IPS-NIHi7 (cell line): Measurements from ENCODE around the gene WDR37.
"Not testable (repeated sequence)": the region's sequence is repeated elsewhere in the genome, so short reads cannot be mapped to it uniquely, and the experiment has no call there.

Source experiments
- DNase-seq: peaks from one replicate; pipeline ENCODE4 v3.0.0; 2012; ENCODE audit warnings: mixed read lengths; ENCODE audit errors: extremely low spot score

WDR37 gene

DNA sequence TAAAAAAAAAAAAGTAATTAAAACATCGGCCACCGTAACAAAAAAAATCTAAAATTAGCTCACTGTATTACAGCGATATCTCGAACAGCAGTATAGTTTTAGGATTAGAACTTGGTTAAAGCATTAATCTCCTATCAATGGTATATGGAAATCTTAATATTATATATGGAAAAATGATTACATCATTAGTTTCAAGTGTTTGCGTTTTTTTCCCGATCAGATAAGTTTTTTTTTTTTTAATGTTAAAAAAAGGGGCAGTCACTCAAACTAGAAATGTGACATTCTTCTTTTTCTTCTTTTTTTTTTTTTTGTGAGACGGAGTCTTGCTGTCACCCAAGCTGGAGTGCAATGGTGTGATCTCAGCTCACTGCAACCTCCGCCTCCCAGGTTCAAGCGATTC lies 14.7 kb upstream of the WDR37 start:
- DNase-seq, result no peak

DNA sequence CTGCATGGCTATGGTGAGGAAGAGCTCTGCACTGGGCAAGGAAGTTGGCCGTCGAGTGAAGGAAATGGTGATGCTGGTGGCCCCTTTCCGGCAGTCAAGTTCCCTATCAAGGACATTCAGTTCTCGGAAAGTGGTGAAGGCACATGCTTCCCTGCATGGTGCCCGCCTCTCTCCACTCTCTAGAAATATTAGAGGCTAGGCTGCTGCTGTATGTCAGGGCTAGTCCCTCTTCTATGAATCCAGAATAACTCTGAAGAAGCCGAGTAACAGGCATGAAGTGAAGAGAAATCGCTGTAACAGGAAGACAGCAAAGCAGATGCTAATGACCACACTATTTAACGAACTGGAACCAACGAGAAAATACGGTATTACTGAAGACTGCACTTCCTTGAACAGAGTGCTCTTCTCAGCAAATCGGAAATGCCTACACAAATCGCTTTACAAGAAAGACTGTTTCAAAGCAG lies 12.6 kb upstream of the WDR37 start:
- DNase-seq, result no peak

DNA sequence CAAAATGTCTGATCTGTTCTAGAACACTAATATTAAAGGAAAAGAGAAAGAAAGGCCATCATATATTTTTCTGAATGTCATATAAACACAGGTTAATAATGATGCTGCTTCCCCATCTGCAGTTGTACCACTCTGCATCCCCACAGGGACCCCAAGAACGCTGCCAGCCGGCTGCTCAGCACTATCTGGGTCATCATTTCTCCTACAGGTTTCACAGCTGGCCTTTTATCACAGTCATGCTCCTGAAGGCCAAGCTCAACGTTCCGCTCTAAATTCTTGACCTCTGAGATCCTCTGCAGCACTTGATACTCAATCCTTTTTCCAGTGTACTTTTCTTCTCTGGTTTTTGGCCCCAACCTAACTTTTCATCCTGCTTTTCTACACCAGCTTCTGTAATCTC lies 12.0 kb upstream of the WDR37 start:
- DNase-seq, result no peak

DNA sequence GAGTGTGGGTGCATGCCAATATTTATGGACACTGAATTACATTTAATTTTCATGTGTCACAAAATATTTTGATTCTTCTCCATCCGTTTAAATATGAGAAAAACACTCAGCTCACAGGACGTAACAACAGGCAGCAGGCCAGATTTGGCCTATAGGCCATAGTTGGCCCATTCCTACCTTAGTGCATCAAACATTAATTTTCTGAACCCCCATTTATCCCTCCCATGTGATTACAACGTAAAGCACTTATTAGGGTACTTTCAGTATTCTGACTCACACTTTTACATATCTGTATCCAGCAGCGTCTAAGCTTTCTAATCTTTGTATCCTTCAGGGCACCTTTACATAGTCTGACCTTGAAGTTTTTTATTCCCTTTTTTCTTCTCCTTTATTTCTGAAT lies 11.2 kb upstream of the WDR37 start:
- DNase-seq, result no peak

DNA sequence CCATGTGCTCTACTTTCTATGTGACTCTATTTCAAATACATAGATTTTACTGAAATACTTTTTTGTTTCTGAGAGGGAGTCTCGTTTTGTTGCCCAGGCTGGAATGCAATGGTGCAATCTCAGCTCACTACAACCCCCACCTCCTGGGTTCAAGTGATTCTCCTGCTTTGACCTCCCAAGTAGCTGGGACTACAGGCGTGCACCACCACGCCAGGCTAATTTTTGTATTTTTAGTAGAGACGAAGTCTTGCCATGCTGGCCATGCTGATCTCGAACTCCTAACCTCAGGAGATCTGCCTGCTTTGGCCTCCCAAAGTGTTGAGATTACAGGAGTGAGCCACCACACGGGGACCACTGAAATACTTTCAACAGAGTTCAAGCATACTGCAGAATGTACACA lies 10.8 kb upstream of the WDR37 start:
- DNase-seq, result no peak

DNA sequence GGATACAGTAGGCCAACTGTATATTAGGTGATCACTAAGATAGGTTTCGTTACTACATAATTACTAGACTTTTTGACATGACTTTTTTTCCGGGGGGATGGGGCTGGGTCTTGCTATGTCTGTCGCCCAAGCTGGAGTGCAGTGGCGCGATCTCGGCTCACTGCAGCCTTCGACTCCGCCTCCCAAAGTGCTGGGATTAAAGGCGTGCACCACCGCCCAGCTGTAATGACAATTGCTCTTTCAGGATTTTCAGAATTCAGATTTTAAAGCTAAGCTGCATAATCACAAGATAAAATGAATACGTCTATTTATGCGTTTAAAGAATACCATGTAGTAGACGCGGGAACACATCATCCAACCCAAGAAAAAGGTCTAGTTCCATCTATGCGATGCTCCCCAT lies 8.2 kb upstream of the WDR37 start:
- no peak for DNase-seq

DNA sequence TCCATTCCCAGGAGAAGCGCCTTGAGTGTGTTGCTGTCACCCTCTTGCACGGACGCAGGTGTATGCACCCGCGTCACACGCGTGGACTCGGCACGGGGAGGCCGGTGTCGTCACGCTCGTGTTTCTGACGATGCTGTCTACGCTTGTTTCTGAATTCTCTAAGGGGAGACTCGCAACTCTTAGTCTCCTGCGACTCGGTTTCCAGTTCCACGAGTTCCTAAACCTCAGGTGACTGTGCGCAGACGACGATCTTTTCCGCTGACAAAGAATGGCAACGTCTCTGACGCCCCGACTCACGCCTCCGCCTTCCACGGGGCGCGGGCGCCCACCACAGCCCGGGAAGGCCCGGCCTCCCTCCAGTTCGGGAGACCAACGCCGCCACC lies 7.8 kb upstream of the WDR37 start:
- no peak for DNase-seq

DNA sequence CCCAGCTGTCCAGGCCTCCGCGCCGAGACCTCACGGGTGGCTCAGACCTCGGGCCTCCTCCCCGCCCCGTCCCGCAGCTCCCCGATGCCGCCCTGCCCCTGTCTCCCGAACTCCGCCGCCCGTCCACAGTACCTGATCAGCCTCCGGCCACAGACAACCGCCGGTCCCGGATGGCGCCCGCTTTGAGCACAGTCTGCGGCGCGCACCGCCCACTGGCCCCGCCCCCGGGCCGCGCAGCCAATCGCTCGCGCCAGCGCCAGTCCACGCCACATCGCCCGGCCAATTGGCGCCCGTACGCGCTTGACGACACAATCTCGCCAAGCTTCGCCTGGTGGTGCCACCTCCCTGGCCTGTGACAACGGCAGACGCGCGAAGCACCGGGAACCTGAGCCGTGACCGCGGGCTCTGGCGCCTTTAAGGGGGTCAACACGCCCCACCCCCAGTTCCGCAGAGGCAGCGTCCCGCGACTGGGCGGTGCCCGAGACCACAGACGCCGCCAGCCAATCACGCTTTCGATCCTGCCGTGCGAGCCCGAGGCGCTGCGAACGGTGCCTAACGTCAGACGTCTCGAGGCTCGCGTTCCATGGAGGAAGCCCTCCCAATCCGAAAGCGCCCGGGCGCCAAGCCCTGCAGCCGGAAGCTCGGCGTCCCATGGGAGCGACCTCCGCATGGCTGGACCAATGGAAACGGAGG lies 7.3 kb upstream of the WDR37 start, which contains the start of gene IDI1:
Gene IDI1 (minus strand): TSS at position 388 of the 693 bp plus-strand sequence. CDS start 116 bp downstream, at position 272.
- peak; percentile 97 for DNase-seq

DNA sequence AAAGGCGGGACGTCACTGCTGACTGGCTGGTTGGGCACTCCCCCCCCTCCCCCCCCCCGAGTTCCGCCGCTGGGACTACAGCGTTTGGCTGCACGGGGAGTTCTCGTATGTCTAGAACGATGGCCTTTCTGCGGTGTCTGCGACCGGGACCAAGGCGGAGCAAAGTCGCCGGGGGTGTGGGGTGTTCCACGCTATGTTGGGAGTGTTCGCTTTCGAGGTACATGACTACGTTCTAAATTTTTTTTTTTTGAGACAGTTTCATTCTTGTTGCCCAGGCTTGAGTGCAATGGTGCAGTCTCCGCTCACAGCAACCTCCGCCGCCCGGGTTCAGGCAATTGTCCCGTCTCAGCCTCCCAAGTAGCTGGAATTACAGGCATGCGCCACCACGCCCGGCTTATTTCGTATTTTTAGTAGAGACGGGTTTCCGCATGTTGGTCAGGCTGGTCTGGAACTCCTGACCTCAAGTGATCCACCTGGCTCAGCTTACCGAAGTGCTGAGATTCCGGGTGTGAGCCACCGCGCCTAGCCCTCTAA lies 6.7 kb upstream of the WDR37 start:
- DNase-seq, result no peak

DNA sequence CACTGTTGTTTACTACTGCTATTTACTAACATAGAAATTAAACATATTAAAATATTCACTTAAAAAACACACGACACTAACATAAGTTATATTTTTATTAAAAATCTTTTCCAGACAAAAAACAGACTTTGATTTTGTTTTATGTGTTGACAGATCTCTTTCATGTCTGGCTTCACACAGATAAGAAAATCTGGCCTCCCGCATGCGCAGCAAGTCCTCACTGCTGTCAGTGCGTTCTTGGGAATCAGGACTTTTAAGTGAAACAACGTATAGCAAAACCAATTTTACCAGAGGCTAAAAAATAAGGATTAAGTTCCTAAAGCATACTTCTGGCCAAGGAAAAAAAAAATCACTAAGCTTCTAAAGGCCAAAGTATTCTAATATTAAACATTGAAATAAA lies 6.0 kb upstream of the WDR37 start:
- DNase-seq, result no peak

DNA sequence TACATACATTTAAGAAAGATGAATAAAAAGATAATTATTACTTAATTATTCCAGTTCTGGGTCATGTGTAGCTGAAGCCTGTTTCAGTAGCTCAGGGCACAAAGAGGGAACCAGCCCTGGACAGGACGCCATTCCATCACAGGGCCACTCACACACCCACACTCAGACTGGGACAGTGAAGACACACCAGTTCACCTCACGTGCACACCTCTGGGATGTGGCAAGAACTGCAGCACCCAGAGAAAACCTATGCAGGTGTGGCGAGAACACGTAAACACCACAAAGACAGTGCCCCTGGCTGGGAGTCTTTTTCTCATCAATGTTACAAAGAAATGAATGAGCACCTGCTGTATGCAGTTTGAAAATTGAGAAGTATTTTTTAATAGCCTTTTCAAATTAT lies 5.6 kb upstream of the WDR37 start:
- no peak for DNase-seq

DNA sequence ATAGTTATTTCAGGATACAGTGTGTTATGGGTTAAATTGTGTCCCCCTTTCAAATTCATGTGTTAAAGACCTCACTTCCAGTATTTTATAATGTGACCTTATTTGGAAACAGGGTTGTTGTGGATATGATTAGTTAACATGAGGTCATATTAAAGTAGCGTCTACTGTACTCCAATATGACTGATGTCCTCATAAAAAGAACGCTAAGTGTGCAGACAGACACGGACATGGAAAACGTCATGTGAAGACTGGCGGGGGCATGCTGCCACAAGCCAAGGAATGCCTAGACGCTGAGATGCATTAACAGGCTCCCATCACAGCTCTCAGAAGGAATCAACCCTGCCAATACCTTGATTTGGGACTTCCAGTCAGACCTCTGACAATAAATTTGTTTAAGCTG lies 1.5 kb upstream of the WDR37 start:
- no peak for DNase-seq

DNA sequence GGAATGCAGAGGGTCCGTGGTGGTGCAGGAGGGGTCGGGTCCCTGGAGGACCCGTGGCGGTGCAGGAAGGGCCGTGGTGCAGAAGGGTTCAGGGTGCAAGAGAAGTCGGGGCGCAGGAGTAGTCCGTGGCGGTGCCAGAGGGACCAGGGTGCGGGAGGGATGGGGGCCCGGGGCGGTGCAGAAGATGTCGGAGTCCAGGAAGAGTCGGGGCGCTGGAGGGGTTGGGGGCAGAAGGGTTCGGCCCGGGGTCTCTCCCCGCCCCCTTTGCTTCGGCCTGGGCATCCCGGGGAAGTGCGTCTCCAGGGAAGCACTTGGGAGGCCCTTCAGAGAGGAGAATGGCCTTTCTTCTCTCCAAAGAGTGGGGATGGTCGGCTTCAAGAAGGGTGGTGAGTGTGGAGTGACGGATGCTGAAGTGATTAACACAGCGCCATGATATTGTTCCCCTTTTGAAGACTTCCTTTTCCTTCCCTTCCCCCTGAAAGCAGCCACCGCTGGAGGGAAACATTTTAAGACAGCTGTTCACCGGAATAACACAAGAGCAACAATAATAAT lies 997 bp downstream of the WDR37 start:
- no peak for DNase-seq

DNA sequence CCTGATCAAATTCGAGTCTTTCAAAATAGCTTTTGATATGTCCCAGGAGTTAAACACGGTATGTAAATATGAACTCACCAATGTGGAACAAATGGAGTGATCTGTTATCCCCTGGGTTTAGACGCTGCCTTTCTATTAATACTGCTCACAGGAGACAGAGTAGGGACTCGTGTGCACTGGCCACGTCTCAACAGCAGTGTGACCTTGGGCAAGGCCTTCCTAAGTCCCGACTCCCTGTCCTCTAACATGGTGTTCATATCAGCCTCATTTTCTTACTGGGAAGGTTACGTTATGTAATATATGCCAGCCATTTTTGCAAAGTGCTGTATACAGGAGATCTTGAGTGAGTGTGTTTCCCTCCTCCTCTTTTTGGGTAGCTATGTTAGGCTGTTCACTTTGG lies 1.8 kb downstream of the WDR37 start:
- DNase-seq, result no peak

DNA sequence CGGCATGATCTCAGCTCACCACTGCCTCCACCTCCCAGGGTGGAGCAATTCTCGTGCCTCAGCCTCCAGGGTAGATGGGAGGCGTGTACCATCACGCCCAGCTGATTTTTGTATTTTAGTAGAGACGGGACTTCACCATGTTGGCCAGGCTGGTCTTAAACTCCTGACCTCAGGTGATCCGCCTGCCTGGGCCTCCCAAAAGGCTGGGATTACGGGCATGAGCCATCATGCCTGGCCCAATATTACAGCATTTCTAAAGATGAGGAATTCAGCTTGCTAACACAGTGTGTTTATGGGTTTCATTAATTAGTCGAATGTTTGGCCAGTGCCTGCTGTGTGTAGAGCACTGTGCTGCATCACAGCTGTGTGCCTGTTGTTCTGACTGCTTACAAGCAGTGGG lies 3.7 kb downstream of the WDR37 start:
- no peak for DNase-seq

DNA sequence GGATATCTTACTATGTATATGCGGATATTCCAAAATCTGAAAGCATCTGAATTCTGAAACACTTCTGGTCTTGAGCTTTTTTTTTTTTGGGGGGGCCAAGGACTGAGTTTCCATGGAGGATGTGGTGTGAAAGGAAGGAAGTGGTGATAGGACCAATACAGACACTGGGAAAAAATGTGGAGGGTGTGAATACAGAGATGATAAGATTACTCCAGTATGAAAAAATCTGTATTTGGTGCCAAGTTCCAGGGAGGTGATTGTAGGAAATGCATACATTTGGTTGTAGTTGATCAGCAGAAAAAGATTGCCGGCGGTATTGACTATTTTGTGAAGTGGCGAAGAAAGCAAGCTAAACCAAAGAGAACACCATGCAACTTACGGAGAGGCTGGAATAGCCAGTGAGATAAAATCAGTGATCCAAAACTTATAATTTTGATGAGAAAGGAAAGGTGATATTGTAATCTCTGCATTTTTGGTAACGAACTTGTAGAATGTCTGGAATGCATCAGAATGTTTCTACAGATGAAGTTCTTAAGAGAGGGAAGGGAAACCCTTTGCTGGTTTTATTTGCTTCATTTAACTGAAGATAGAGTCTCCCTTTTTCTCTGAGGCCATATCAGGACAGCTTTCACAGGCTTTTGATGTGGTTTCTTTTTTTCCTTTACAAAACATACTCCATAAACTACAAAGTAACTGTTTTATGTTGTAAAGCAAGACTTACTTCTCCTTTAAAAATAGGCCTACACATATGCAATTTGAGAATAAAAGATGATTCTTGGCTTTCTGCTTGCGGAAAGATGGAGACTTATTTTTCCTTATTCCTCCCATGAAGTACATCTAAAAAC lies 6.0 kb downstream of the WDR37 start:
- no peak for DNase-seq

DNA sequence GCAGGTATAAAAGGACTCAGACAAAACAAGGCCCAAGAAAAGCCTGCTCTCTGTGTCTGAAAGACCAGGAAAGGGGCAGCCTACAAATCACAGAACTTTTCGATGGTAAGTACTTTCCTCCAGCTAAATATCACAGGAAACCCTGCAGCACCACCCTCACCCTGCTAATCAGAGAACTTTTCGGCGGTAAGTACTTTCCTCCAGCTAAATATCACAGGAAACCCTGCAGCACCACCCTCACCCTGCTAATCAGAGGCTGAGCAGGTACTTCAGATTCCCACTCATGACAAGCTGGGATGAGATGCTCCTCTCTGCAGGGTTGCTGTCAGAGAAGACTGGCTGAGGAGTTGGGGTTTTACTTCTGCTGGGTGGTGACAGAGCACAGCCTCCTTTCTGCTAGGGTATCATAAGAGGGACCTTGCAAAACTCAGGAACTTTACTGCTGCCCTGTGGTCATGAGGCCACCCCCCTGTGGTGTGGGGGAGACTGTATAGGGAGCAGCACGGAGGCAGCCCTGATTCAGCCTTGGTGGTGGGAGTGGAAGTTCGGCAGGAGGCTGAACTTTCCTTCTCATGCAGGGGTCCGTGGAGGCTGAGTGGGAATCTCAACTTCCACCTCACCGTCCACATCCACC lies 7.2 kb downstream of the WDR37 start:
- DNase-seq, result no peak

DNA sequence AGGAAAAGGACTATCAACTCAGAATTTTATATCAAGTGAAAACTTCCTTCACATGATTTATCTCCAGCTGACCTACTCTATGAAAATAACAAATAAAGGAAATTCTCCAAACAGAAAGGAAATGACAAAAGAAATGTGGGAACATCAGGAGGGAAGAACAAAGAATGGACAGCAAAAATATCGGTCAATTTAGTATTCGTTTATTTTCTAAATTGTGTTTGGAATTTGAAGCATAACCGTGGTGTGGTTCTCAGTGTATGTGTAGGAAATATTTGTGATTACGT lies 8.7 kb downstream of the WDR37 start:
- DNase-seq, result no peak

DNA sequence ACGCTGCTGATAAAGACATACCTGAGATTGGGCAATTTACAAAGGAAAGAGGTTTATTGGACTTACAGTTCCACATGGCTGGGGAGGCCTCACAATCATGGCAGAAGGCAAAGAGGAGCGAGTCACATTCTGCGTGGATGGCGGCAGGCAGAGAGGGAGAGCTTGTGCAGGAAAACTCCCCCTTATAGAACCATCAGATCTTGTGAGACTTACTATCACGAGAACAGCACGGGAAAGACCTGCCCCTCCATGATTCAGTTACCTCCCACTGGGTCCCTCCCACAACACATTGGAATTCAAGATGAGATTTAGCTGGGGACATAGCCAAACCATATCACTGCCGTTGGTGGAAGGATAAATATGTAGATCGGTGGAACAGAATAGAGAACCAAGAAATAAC lies 10.5 kb downstream of the WDR37 start:
- not testable (repeated sequence) for DNase-seq

DNA sequence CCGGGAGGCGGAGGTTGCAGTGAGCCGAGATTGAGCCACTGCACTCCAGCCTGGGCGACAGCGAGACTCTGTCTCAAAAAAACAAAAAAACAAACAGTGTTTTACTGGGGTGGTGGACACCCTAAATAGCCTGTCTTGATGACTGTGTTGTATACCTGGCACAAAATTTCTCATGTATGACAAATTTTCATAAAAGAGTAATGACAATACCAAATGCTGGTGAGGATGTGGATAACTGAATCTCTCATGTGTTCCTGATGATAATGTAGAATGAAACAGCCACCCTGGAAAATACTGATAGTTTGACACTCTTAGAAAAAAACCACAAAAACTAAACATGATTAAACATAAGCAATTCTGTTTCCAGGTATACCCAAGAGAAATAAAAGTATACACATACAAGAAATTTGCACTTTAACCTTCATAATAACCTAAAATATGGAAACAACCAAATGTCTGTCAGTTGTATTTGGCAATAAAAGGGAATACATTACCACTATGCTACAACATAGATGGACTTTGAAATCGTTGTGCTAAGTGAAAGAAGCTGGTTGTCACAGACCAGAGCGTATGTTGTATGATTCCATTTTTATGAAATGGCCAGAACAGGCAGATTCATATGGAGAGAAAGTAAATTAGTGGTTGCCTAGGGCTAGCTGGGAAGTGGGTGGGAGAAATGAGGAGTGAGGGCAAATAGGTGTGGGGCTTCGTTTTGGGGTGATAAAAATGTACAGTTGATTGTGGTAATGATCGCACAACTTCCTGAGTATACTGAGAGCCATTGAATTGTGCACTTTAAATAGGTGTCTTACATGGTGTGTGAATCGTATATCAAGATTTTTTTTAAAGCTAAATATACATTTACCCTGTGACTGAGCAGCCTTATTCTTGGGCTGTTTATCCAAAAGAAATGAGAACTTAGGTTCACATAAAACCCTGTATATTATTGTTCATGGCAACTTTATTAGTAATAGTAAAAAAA lies 12.5 kb downstream of the WDR37 start:
- DNase-seq, result no peak

DNA sequence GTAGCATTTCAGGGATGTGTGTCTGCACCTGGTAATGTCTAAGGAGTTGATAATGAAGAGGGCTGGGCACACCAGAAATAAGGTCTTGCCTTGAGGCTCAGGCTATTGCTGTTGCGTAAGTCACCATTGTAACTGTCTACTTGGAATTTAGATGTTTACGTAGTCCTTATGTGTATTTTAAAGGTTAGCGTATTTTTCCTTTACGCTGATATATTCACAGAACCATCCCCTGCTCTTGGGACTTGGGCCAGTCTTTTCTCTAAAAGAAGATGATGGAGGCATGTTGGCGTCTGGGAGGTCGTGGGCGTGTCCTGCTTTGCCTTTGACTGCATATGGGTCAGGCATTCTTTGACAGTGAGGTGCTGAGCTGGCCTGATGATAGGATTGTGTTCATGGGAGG lies 14.7 kb downstream of the WDR37 start:
- DNase-seq, result peak; percentile 52
